ENCODE results near the gene SNRPB2. TPM values are rescaled to one million over a fixed set of nuclear protein-coding genes. Genes with fewer than 3 reads are reported as not detected.
A peak's percentile ranks its signal among the peaks of the same experiment; 100 is the strongest.

The SNRPB2 gene
- total and polyA plus RNA-seq, 9 of the 15 experiments (the other 6 are each of a cell fraction or from before 2014, with no cell fraction given): 40.0 to 131 (median 89.4) TPM

- TF ChIP-seq SAFB (IDR thresholded peaks at IDR 0.05; ENCODE audit: borderline replicate concordance, low read depth, low read length): no peak
- TF ChIP-seq, protein P1, sequence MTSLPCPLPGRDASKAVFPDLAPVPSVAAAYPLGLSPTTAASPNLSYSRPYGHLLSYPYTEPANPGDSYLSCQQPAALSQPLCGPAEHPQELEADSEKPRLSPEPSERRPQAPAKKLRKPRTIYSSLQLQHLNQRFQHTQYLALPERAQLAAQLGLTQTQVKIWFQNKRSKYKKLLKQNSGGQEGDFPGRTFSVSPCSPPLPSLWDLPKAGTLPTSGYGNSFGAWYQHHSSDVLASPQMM (CRISPR knock-in tag; IDR thresholded peaks at IDR 0.05): no peak
- TF ChIP-seq ZNF707 (CRISPR knock-in tag; conservative IDR thresholded peaks at IDR 0.05): no peak
- no peak for TF ChIP-seq KHSRP (IDR thresholded peaks at IDR 0.05)
- peak; percentile 71; the same call in 1 of the 2 replicates for TF ChIP-seq KLF1 (tag; IDR thresholded peaks at IDR 0.05)
- TF ChIP-seq MYNN (IDR thresholded peaks at IDR 0.05): no peak
- no peak for TF ChIP-seq MYNN (CRISPR knock-in tag; IDR thresholded peaks at IDR 0.05)
- no peak for TF ChIP-seq ZBED1 (IDR thresholded peaks at IDR 0.05)
- peak; percentile 97 for TF ChIP-seq ZFX (CRISPR knock-in tag; IDR thresholded peaks at IDR 0.05)
- TF ChIP-seq PHF8 (IDR thresholded peaks at IDR 0.05; ENCODE audit: borderline replicate concordance, low read length): peak; percentile 99
- TF ChIP-seq CXXC5 (CRISPR knock-in tag; IDR thresholded peaks at IDR 0.05): peak; percentile 49
- TF ChIP-seq ERF (CRISPR knock-in tag; IDR thresholded peaks at IDR 0.05): no peak
- peak in 1 of 2 experiments; percentile 73; a peak in 1 of 4 replicates for TF ChIP-seq KDM4B (IDR thresholded peaks at IDR 0.05; ENCODE audit: borderline replicate concordance in 2 of 2, low read depth in 1 of 2)
- TF ChIP-seq MNT (conservative IDR thresholded peaks at IDR 0.05): peak; percentile 40 to 71; a peak in 2 of 4 replicates
- TF ChIP-seq ZNF175 (CRISPR knock-in tag; IDR thresholded peaks at IDR 0.05; ENCODE audit: low read depth): 0 out of 2 replicates have a peak, but pooled peaks have one; percentile 50
- no peak for TF ChIP-seq E2F3 (CRISPR knock-in tag; IDR thresholded peaks at IDR 0.05)
- TF ChIP-seq FOSL1 (tag; conservative IDR thresholded peaks at IDR 0.05): no peak
- peak; percentile 99 for TF ChIP-seq ELF1 (tag; IDR thresholded peaks at IDR 0.05)
- TF ChIP-seq NFRKB (IDR thresholded peaks at IDR 0.05; ENCODE audit: low read depth): no peak
- TF ChIP-seq, protein P2, sequence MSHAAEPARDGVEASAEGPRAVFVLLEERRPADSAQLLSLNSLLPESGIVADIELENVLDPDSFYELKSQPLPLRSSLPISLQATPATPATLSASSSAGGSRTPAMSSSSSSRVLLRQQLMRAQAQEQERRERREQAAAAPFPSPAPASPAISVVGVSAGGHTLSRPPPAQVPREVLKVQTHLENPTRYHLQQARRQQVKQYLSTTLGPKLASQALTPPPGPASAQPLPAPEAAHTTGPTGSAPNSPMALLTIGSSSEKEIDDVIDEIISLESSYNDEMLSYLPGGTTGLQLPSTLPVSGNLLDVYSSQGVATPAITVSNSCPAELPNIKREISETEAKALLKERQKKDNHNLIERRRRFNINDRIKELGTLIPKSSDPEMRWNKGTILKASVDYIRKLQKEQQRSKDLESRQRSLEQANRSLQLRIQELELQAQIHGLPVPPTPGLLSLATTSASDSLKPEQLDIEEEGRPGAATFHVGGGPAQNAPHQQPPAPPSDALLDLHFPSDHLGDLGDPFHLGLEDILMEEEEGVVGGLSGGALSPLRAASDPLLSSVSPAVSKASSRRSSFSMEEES (CRISPR knock-in tag; IDR thresholded peaks at IDR 0.05): no peak
- peak; percentile 27 to 69; a peak in 1 of 4 replicates for TF ChIP-seq MAZ (CRISPR knock-in tag; conservative IDR thresholded peaks at IDR 0.05 in 1 of 2, IDR thresholded peaks at IDR 0.05 in 1 of 2)
- TF ChIP-seq ZFP36 (IDR thresholded peaks at IDR 0.05; ENCODE audit: low read depth, low read length, partially characterized antibody): peak; percentile 17
- no peak for TF ChIP-seq ZFPM2 (CRISPR knock-in tag; IDR thresholded peaks at IDR 0.05)
- no peak for TF ChIP-seq ZNF124 (CRISPR knock-in tag; IDR thresholded peaks at IDR 0.05)
- peak; percentile 97 for TF ChIP-seq XRCC5 (IDR thresholded peaks at IDR 0.05; ENCODE audit: low read depth, low read length)
These were observed at the start of gene SNRPB2 (continued) for GRCh38 chr20:16729565-16730460.

Measured in K562 (cell line).